ENCODE data around the gene UBALD1.

The UBALD1 gene

GRCh38 chr16:4572715-4573114 is 42.0 kb downstream of the UBALD1 start:
- no peak overlapping the region for H3K27ac ChIP-seq
- no peak overlapping the region for H3K4me3 ChIP-seq

DNA sequence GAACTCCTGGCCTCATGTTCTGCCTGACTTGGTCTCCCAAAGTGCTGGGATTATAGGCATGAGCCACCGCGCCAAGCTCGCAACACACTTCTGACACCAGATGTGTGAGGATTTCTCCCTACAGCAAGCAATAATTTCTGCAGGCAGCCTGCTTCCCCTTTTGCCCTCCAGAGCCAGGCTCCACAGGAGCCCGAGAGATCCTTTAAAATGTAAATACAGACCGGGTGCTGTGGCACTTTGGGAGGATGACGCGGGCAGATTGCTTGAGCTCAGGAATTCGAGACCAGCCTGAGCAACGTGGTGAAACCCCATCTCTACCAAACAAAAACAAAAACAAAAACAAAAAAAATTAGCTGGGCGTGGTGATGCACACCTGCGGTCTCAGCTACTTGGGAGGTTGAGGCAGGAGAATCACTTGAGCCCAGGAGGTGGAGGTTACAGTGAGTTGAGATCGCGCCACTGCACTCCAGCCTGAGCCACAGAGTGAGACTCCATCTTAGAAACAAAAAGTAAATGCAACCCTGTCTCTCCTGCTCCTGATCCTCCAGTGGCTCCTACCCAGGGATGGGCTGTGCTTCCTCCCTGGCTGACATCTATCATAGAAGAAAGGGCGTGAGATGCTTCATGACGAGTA is 43.9 kb downstream of the UBALD1 start:
- H3K4me3 ChIP-seq, result no peak overlapping the region
- H3K27ac ChIP-seq, result no peak overlapping the region

- Histone ChIP-seq H3K27ac (no peak overlapping the region), H3K4me3 (no peak overlapping the region)
Measured at GRCh38 chr16:4570086-4570485, 44.6 kb downstream of the UBALD1 start.

DNA sequence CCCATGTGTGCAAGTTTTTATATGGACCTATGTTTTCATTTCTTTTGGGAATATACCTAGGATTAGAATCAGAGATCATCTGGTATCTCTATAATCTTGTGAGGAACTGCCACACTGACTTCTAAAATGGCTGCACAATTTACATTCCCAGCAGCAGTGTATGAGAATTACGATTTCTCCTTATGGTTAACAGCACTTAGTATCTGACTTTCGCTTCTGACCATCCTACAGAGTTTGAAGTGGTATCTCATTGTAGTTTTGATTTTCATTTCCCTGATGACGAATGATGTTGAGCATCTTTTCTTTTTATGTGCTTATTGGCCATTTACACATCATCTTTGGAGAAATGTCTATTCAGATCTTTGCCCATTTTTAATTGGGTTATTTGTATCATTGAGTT is 48.5 kb downstream of the UBALD1 start:
- Histone ChIP-seq H3K27ac (no peak overlapping the region), H3K4me3 (no peak overlapping the region)

GRCh38 chr16:4564661-4565267 is 49.9 kb downstream of the UBALD1 start:
- H3K27ac ChIP-seq, result no peak overlapping the region
- H3K4me3 ChIP-seq, result no peak overlapping the region

GRCh38 chr16:4561596-4561995 is 53.1 kb downstream of the UBALD1 start:
- Histone ChIP-seq H3K27ac (no peak overlapping the region), H3K4me3 (no peak overlapping the region)

Data from skin epidermis (tissue), 12 donors.